ENCODE data around the gene FBXL17.

The FBXL17 gene

GRCh38 chr5:108379722-108380530 lies 2.0 kb downstream of the FBXL17 start:
- TF ChIP-seq CTCF (IDR thresholded peaks at IDR 0.05; ENCODE audit: borderline replicate concordance, control extremely low read depth, extremely low read depth, insufficient read depth, missing control alignments) = no peak
- no peak for DNase-seq (ENCODE audit: low spot score)
- in situ Hi-C loops (cut with MboI; ENCODE audit: low sequenced_read_pairs, unreplicated experiment) = no loop called here

GRCh38 chr5:108375768-108376167 lies 6.1 kb downstream of the FBXL17 start:
- TF ChIP-seq CTCF (IDR thresholded peaks at IDR 0.05; ENCODE audit: borderline replicate concordance, control extremely low read depth, extremely low read depth, insufficient read depth, missing control alignments) = no peak
- in situ Hi-C loops (cut with MboI; ENCODE audit: low sequenced_read_pairs, unreplicated experiment) = no loop called here
- no peak for DNase-seq (ENCODE audit: low spot score)

- DNase-seq (ENCODE audit: low spot score) = no peak
- in situ Hi-C loops (cut with MboI; ENCODE audit: low sequenced_read_pairs, unreplicated experiment) = no loop called here
- TF ChIP-seq CTCF (IDR thresholded peaks at IDR 0.05; ENCODE audit: borderline replicate concordance, control extremely low read depth, extremely low read depth, insufficient read depth, missing control alignments) = no peak
These were observed 8.5 kb downstream of the FBXL17 start for GRCh38 chr5:108373426-108373825.

GRCh38 chr5:108372369-108372768 lies 9.5 kb downstream of the FBXL17 start:
- DNase-seq (ENCODE audit: low spot score) = no peak
- TF ChIP-seq CTCF (IDR thresholded peaks at IDR 0.05; ENCODE audit: borderline replicate concordance, control extremely low read depth, extremely low read depth, insufficient read depth, missing control alignments) = no peak
- in situ Hi-C loops (cut with MboI; ENCODE audit: low sequenced_read_pairs, unreplicated experiment) = no loop called here

GRCh38 chr5:108371263-108371662 lies 10.6 kb downstream of the FBXL17 start:
- TF ChIP-seq CTCF (IDR thresholded peaks at IDR 0.05; ENCODE audit: borderline replicate concordance, control extremely low read depth, extremely low read depth, insufficient read depth, missing control alignments) = no peak
- no peak for DNase-seq (ENCODE audit: low spot score)
- in situ Hi-C loops (cut with MboI; ENCODE audit: low sequenced_read_pairs, unreplicated experiment) = no loop called here

- in situ Hi-C loops (cut with MboI; ENCODE audit: low sequenced_read_pairs, unreplicated experiment) = no loop called here
- no peak for TF ChIP-seq CTCF (IDR thresholded peaks at IDR 0.05; ENCODE audit: borderline replicate concordance, control extremely low read depth, extremely low read depth, insufficient read depth, missing control alignments)
- no peak for DNase-seq (ENCODE audit: low spot score)
These were observed 12.7 kb downstream of the FBXL17 start for GRCh38 chr5:108369167-108369566.

Data from GM13976 (cell line).